H1 (cell line): ENCODE measurements around the gene NLN. TPM values are rescaled to one million over a fixed set of nuclear protein-coding genes. Genes with fewer than 3 reads are reported as not detected.

Experiments used
- CTCF ChIA-PET: fragments of 300-600 bp; sonication (Branson Sonifier 250); formaldehyde crosslinking; loops from one replicate; lab custom pipeline; 2021; ENCODE audit not compliant: partially characterized antibody; lab: Charles Lee
- POLR2A ChIA-PET: fragments of 300-600 bp; sonication (Branson Sonifier 250); formaldehyde crosslinking; loops from one replicate; lab custom pipeline; 2021; ENCODE audit warnings: inconsistent platforms; ENCODE audit not compliant: partially characterized antibody; lab: Charles Lee
- DNase-seq, 2 experiments: peaks; one replicate each; pipeline versions ENCODE4 v3.0.0 to v3.0.0-alpha.2; 2010 to 2022; ENCODE audit warnings: low spot score in 2 of 2, low read depth in 1 of 2, mixed read lengths in 1 of 2
- FAIRE-seq: peaks from 2 replicates; lab custom pipeline; 2011; peaks lifted over from hg19 to GRCh38; lab: Jason Lieb, UNC
- H2AFZ ChIP-seq: 2 replicates; pipeline ENCODE4 v1.8.1; 2012; ENCODE audit warnings: low read length, inconsistent platforms
- H2AK5ac ChIP-seq: 2 replicates; pipeline ENCODE4 v1.6.1; 2013; ENCODE audit warnings: low read depth, low read length
- H2BK120ac ChIP-seq: replicated peaks from 2 replicates; pipeline ENCODE3; 2013; ENCODE audit warnings: low read depth, low read length, inconsistent platforms
- H2BK12ac ChIP-seq: 2 replicates; pipeline ENCODE4 v1.6.1; 2013; ENCODE audit warnings: low read depth, low read length
- H2BK15ac ChIP-seq: 2 replicates; pipeline ENCODE4 v1.6.1; 2013; ENCODE audit warnings: low read length
- H2BK20ac ChIP-seq: 2 replicates; pipeline ENCODE4 v1.6.1; 2013; ENCODE audit warnings: low read length
- H2BK5ac ChIP-seq: 2 replicates; pipeline ENCODE4 v1.6.1; 2013; ENCODE audit warnings: low read depth, low read length
- H3K14ac ChIP-seq: 2 replicates; pipeline ENCODE4 v1.6.1; 2013; ENCODE audit warnings: inconsistent platforms; ENCODE audit not compliant: insufficient read length
- H3K18ac ChIP-seq: 2 replicates; pipeline ENCODE4 v1.6.1; 2013; ENCODE audit warnings: low read length; ENCODE audit errors: extremely low read depth
- H3K23ac ChIP-seq: 2 replicates; pipeline ENCODE4 v1.6.1; 2013; ENCODE audit warnings: inconsistent platforms; ENCODE audit not compliant: insufficient read length
- H3K23me2 ChIP-seq: 2 replicates; pipeline ENCODE4 v1.6.1; 2013; ENCODE audit warnings: low read depth, low read length
- H3K27ac ChIP-seq: 2 replicates; pipeline ENCODE4 v1.6.1; 2011; ENCODE audit warnings: low read depth, low read length, inconsistent platforms
- H3K27me3 ChIP-seq, 4 experiments: replicated peaks in 1 of 4; 1 replicate in 1 of 4; 2 replicates in 3 of 4; pipeline versions ENCODE4 v1.6.1 to v1.8.1; 2011 to 2013; ENCODE audit warnings: low read length in 3 of 4, mild to moderate bottlenecking in 3 of 4, inconsistent platforms in 2 of 4, mixed read lengths in 2 of 4, moderate library complexity in 1 of 4; ENCODE audit not compliant: control insufficient read depth in 3 of 4, insufficient read depth in 3 of 4; ENCODE audit errors: extremely low read depth in 1 of 4
- H3K36me3 ChIP-seq, 4 experiments: 2 replicates each; pipeline versions ENCODE4 v1.6.1 to v1.8.1; 2011 to 2013; ENCODE audit warnings: mild to moderate bottlenecking in 4 of 4, low read length in 3 of 4, moderate library complexity in 2 of 4, control low read depth in 1 of 4, inconsistent platforms in 1 of 4; ENCODE audit not compliant: insufficient read depth in 4 of 4, control insufficient read depth in 2 of 4
- H3K4ac ChIP-seq: replicated peaks from 2 replicates; pipeline ENCODE3; 2013; ENCODE audit warnings: low read length, low read depth, mixed read lengths, inconsistent platforms; ENCODE audit not compliant: insufficient read length
- H3K4me1 ChIP-seq, 4 experiments: replicated peaks in 1 of 4; 1 replicate in 1 of 4; 2 replicates in 3 of 4; pipeline versions ENCODE4 v1.6.1 to v1.8.1; 2011 to 2013; ENCODE audit warnings: low read length in 3 of 4, inconsistent platforms in 2 of 4, mixed read lengths in 1 of 4; ENCODE audit not compliant: insufficient read depth in 4 of 4, control insufficient read depth in 3 of 4
- H3K4me2 ChIP-seq, 2 experiments: 2 replicates each; pipeline versions ENCODE4 v1.6.1 to v1.8.1; 2011 to 2013; ENCODE audit warnings: low read depth in 2 of 2, low read length in 2 of 2, control low read depth in 1 of 2, inconsistent platforms in 1 of 2, mild to moderate bottlenecking in 1 of 2; ENCODE audit not compliant: insufficient read depth in 1 of 2
- H3K4me3 ChIP-seq, 4 experiments: fragments of 200-600, 300-600 bp in 1 of 4; sonication (generic), shearing (Covaris generic), sonication (Bioruptor Twin) in 1 of 4; 2 replicates each; pipeline versions ENCODE4 v1.5.1 to v1.8.1; 2011 to 2016; ENCODE audit warnings: low read length in 4 of 4, low read depth in 3 of 4, control low read depth in 2 of 4, inconsistent platforms in 2 of 4, mild to moderate bottlenecking in 2 of 4, mixed read lengths in 1 of 4, moderate library complexity in 1 of 4; ENCODE audit not compliant: insufficient read depth in 2 of 4; ENCODE audit errors: extremely low read depth in 1 of 4
- H3K56ac ChIP-seq: replicated peaks from 2 replicates; pipeline ENCODE3; 2013; ENCODE audit warnings: low read depth, mild to moderate bottlenecking, mixed read lengths, low read length, inconsistent platforms; ENCODE audit not compliant: insufficient read length
- H3K79me1 ChIP-seq: 2 replicates; pipeline ENCODE4 v1.6.1; 2013; ENCODE audit warnings: low read depth, low read length, control low read depth
- H3K79me2 ChIP-seq, 2 experiments: 2 replicates each; pipeline versions ENCODE4 v1.6.1 to v1.8.1; 2012 to 2013; ENCODE audit warnings: low read length in 2 of 2, mild to moderate bottlenecking in 2 of 2, inconsistent platforms in 1 of 2; ENCODE audit not compliant: insufficient read depth in 2 of 2, control insufficient read depth in 1 of 2
- H3K9ac ChIP-seq, 4 experiments: replicated peaks in 1 of 4; 1 replicate in 1 of 4; 2 replicates in 3 of 4; pipeline versions ENCODE4 v1.6.1 to v1.8.1; 2011 to 2013; ENCODE audit warnings: low read depth in 3 of 4, low read length in 3 of 4, control low read depth in 2 of 4, mild to moderate bottlenecking in 2 of 4, moderate library complexity in 2 of 4, inconsistent platforms in 1 of 4; ENCODE audit errors: extremely low read depth in 1 of 4
- H3K9me3 ChIP-seq, 2 experiments: 2 replicates each; pipeline versions ENCODE4 v1.6.1 to v1.8.1; 2012 to 2013; ENCODE audit warnings: mild to moderate bottlenecking in 2 of 2, moderate library complexity in 2 of 2, control low read depth in 1 of 2, inconsistent platforms in 1 of 2, low read depth in 1 of 2, low read length in 1 of 2, mixed read lengths in 1 of 2; ENCODE audit not compliant: insufficient read depth in 2 of 2
- H4K20me1 ChIP-seq, 2 experiments: replicated peaks in 1 of 2; 2 replicates each; pipeline versions ENCODE3 to v1.8.1; 2011 to 2013; ENCODE audit warnings: inconsistent platforms in 2 of 2, low read length in 2 of 2, mild to moderate bottlenecking in 1 of 2; ENCODE audit not compliant: insufficient read depth in 2 of 2, control insufficient read depth in 1 of 2
- H4K5ac ChIP-seq: 2 replicates; pipeline ENCODE4 v1.6.1; 2013; ENCODE audit warnings: low read length, low read depth, mixed read lengths, inconsistent platforms; ENCODE audit not compliant: insufficient read length
- H4K8ac ChIP-seq: 2 replicates; pipeline ENCODE4 v1.8.0; 2013; ENCODE audit warnings: mild to moderate bottlenecking, moderate library complexity, low read length, inconsistent platforms; ENCODE audit not compliant: insufficient read depth; ENCODE audit errors: extremely low read depth
- H4K91ac ChIP-seq: replicated peaks from 2 replicates; pipeline ENCODE3; 2013; ENCODE audit warnings: low read length, mixed read lengths, inconsistent platforms; ENCODE audit not compliant: insufficient read length
- BACH1 ChIP-seq: IDR thresholded peaks from 2 replicates; pipeline ENCODE4 v1.6.1; 2012; ENCODE audit warnings: low read length, improper control_type of control experiment
- CHD1 ChIP-seq: IDR thresholded peaks from 2 replicates; pipeline ENCODE4 v1.6.1; 2012; ENCODE audit warnings: low read depth, low read length, improper control_type of control experiment
- EZH2 ChIP-seq: fragments of 200-600 bp; sonication (generic); IDR thresholded peaks from 2 replicates; pipeline ENCODE4 v1.7.1; 2012; ENCODE audit warnings: low read depth, mild to moderate bottlenecking, moderate library complexity, low read length, inconsistent platforms; ENCODE audit not compliant: severe bottlenecking
- FOSL1 ChIP-seq: IDR thresholded peaks from 2 replicates; pipeline ENCODE4 v1.6.1; 2011; ENCODE audit warnings: mild to moderate bottlenecking, low read depth, low read length, moderate library complexity; ENCODE audit not compliant: insufficient read depth
- GTF2F1 ChIP-seq: IDR thresholded peaks from 2 replicates; pipeline ENCODE4 v1.6.1; 2012; ENCODE audit warnings: low read depth, low read length, improper control_type of control experiment, borderline replicate concordance
- HDAC6 ChIP-seq: IDR thresholded peaks from one replicate; pipeline ENCODE4 v1.7.1; 2012; ENCODE audit warnings: low read depth, mild to moderate bottlenecking, inconsistent platforms, low read length, moderate library complexity
- PHF8 ChIP-seq: fragments of 200-600 bp; sonication (generic); conservative IDR thresholded peaks from 2 replicates; pipeline ENCODE4 v1.7.1; 2012; ENCODE audit warnings: low read depth, mild to moderate bottlenecking, inconsistent platforms, low read length, moderate library complexity
- WGBS, 2 experiments: shearing (Covaris generic) in 1 of 2; methylation state at CpG; one replicate each; pipeline versions ENCODE4 v1.1.6 to v1.1.7; 2013 to 2015; ENCODE audit warnings: low lambda C conversion rate in 2 of 2, mixed read lengths in 2 of 2, inconsistent platforms in 1 of 2, low coverage in 1 of 2, missing lambda C conversion rate in 1 of 2; ENCODE audit not compliant: insufficient replicate concordance in 2 of 2, insufficient coverage in 1 of 2, insufficient read length in 1 of 2; ENCODE audit errors: extremely low coverage in 1 of 2, missing lambda C conversion rate in 1 of 2; 5-methylcytosine and 5-hydroxymethylcytosine counted together
- polyA plus RNA-seq, 7 experiments: library from polyadenylated mRNA; depleted of rRNA in 3 of 7; stranded (reverse) in 5 of 7; unstranded in 2 of 7; fragments of >200 nt in 5 of 7; fragments of 200-250 nt in 2 of 7; gene quantifications; 1 replicate in 5 of 7; 2 replicates in 1 of 7; 4 replicates in 1 of 7; pipeline versions ENCODE4 v1.2.1 to v1.2.3, GENCODE V29; 2011 to 2013; ENCODE audit warnings: missing spikeins in 2 of 7, mixed read lengths in 2 of 7
- total RNA-seq: library from RNA; stranded (reverse); fragmentation: NEBNext Ultra II Directional; extraction: Animal tissue kit (Norgen Biotek cat#: 25700); gene quantifications from 2 replicates; pipeline ENCODE4 v1.2.1, GENCODE V29; 2021

NLN gene
- total and polyA plus RNA-seq, 2 of the 8 experiments (the other 6 are each of a cell fraction or from before 2014, with no cell fraction given): 46.7 to 192 TPM

- H2BK120ac ChIP-seq: no peak overlapping the region
Observed at GRCh38 chr5:65695162-65695755, 26.7 kb upstream of the NLN start.

More at GRCh38 chr5:65695162-65695755, 26.7 kb upstream of the NLN start:
- Histone ChIP-seq H4K5ac (no peak overlapping the region), H2BK20ac (no peak overlapping the region), H2BK12ac (no peak overlapping the region), H3K23ac (no peak overlapping the region), H3K4ac (no peak overlapping the region), H4K91ac (no peak overlapping the region), H2BK15ac (no peak overlapping the region), H3K79me2 (no peaks in the 10 kb centered on the region), H3K4me2 (no peak overlapping the region), H3K18ac (no peak overlapping the region), H2BK5ac (no peak overlapping the region), H2AFZ (no peak overlapping the region), H3K27me3 (no peaks in the 10 kb centered on the region), H3K23me2 (no peaks in the 10 kb centered on the region; the same call in 1 of the 2 replicates), H3K56ac (no peak overlapping the region), H3K4me3 (no peak overlapping the region), H4K20me1 (peaks cover 0 to 2% of the 10 kb centered on the region in 2 experiments), H2AK5ac (no peak overlapping the region), H3K9me3 (no peaks in the 10 kb centered on the region), H3K27ac (no peak overlapping the region), H3K36me3 (peaks cover 0 to 1% (median 0%) of the 10 kb centered on the region in 4 experiments; a peak in 2 of 8 replicates), H4K8ac (no peak overlapping the region), H3K14ac (no peak overlapping the region), H3K9ac (no peak overlapping the region), H3K4me1 (peaks cover 0 to 7% (median 2%) of the 10 kb centered on the region in 4 experiments; a peak in 2 of 7 replicates), H3K79me1 (no peaks in the 10 kb centered on the region)
- 86% methylated on average over 4 of the region's 4 CpGs; no CpG with 5 or more reads in 1 of the 2 experiments for WGBS, 2 experiments
- no peak for TF ChIP-seq GTF2F1
- TF ChIP-seq EZH2: no peak
- TF ChIP-seq CHD1: no peak
- no peak for TF ChIP-seq FOSL1
- TF ChIP-seq HDAC6: no peak
- no peak for TF ChIP-seq PHF8
- TF ChIP-seq BACH1: no peak
- DNase-seq: no peak
- FAIRE-seq: no peak
- ChIA-PET POLR2A (interaction anchor here (0.7 to 1.9 kb wide), 3 partner anchors 9 to 26 kb away, joined by 3 to 6 read pairs (median 4); no protein-coding TSS in a partner anchor), CTCF (interaction anchor here (1.7 to 2.1 kb wide), 2 partner anchors 10 to 31 kb away, joined by 4 to 8 read pairs; no protein-coding TSS in a partner anchor)
